Cerebellar nuclear complex (tissue), 1 donor: ENCODE results near the gene RGS9.

Experiments used
- DNase-seq, 2 experiments: peaks; one replicate each; lab custom pipeline; 2025; lab: John Stamatoyannopoulos, UW

Gene RGS9

GRCh38 chr17:65219124-65219523, 82.0 kb downstream of the RGS9 start:
- no peak for DNase-seq

- no peak for DNase-seq
Observed at GRCh38 chr17:65219707-65220106, 82.5 kb downstream of the RGS9 start.

GRCh38 chr17:65220732-65221131, 83.6 kb downstream of the RGS9 start:
- DNase-seq: no peak

DNA sequence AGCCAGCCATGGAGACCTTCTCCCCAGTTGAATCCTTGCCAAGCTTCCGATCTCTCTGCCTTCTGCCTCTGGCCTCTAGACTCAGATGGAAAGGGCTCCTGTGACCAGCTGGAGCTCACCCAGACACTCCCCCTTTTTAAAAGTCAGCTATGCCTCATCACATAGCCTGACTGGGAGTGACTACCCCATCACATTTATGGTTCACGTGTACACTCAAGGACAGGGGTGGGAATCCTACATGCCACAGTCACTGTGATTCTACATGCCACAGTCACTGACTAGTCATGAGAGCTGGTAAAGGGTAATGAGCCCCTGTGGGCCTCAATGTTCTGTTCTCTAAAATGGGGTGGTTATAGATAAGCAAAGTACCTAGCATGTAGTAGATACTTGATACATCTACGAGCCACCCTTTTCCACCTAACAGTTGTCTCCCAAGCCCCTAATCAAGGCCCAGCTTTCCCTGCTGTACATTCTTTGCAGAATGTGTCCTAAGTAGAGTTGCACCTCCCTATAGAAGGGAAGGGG, 85.1 kb downstream of the RGS9 start:
- no peak for DNase-seq

DNA sequence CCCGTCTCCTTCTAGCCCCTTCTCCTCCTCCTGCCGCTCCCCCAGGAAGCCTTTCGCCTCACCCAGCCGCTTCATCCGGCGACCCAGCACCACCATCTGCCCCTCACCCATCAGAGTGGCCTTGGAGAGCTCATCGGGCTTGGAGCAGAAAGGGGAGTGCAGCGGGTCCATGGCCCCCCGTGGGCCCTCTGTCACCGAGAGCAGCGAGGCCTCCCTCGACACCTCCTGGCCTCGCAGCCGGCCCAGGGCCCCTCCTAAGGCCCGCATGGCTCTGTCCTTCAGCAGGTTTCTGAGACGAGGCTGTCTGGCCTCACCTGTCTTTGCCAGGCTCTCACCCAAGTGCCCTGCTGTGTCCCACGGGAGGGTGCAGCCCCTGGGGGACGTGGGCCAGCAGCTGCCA, 87.9 kb downstream of the RGS9 start:
- DNase-seq: no peak

DNA sequence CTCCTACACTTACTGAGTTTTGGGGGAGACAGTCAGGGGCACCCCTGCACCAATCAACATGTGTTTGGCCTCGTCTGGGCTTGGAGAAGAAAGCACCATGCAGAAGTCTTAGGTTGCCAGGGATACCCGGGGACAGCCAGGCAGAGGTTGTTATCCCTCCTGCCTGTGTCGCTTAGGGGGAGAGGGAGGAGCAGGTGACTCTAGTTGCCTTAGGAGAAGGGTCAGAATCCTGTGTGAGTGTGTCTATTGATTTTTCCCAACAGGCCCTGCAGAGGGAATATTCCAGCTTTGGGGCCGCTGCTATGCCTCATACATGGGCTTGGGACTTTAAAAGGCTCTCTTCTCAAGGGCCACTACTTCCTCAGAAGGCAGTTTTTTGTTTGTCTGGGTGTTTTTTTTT, 89.1 kb downstream of the RGS9 start:
- DNase-seq: no peak

- DNase-seq: no peak
Observed at GRCh38 chr17:65227637-65228036, 90.5 kb downstream of the RGS9 start.

GRCh38 chr17:65228287-65228686, 91.1 kb downstream of the RGS9 start:
- DNase-seq: no peak

GRCh38 chr17:65228734-65229620, 91.8 kb downstream of the RGS9 start:
- no peak for DNase-seq

GRCh38 chr17:65229621-65229995, 92.4 kb downstream of the RGS9 start:
- no peak for DNase-seq

DNA sequence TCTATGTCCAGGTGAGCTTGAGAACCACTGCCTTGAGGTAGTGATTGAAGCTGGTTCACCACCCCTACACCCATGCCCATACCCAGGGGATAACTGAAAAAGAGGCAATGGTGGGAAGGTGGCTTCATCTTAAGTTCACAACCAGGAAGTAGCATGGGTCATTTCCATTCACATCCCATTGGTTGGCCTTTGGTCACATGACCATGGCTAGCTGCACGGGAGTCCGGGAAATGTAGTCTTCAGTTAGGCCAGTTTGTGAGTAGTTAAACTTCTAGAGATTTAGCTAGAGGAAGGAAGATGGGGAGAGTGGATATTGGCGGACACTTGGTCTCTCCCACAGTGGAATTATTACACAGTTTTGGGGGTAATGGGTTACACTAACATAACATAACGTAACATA, 92.9 kb downstream of the RGS9 start:
- DNase-seq: no peak

DNA sequence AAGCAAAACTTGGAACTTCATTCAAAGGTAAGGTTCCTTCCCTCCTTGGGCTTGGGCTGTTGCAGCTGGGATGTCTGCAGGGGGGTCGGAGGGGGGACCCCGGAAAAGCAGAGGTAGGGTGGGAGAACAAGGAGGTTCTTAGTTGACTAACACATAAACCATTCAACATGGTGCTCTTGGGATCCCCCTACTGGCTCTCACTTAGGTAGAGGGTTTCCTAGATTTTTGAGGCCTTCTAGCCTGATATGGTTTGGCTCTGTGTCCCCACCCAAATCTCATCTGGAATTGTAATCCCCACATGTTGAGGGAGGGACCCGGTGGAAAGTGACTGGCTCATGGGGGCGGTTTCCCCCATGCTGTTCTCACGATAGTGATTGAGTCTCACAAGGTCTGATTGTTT, 93.9 kb downstream of the RGS9 start:
- no peak for DNase-seq

DNA sequence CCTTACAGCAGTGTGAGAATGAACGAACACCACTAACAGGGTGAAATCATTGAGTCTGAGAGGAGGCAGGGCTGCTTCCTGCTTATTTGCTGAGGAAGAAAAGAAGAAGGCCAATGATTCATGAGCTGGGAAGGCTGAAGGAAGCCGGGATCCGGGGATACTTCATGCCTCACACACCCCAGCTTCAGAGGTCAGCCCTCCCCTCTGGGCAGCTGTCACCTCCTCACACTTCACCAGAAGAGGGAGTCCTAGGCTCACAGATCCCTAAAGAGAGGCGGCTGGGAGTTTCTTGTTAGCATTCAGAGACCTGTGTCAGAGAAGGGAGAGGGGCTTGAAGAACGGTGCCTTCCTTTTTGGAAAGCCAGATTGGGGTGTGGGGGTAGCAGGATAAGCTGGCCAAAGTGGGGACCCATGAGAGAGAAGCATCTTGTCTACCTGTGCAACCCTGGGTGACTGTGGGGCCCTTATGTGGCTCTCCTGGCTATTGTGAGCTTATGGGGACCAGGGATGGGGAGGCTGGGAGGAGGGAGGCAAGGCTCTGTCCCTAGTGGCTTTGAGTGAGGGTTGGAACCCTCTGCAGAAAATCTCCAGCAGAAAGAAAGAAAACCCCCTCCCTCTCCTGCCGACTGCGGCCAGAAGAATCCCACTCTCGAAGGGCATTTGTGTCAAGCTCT, 94.6 kb downstream of the RGS9 start:
- DNase-seq: no peak

DNA sequence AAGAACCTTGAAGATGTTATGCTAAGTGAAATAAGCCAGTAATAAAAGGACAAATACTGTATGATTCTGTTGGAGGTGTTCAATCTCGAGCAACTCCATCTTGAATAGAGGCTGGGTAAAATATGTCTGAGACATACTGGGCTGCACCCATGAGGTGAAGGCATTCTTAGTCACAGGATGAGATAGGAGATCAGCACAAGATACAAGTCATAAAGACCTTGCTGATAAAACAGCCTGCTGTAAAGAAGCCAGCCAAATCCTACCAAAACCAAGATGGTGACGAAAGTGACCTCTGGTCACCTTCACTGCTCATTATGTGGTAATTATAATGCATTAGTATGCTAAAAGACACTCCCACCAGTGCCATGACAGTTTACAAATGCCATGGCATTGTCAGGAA, 98.1 kb downstream of the RGS9 start:
- no peak for DNase-seq

GRCh38 chr17:65236321-65236720, 99.2 kb downstream of the RGS9 start:
- no peak for DNase-seq

DNA sequence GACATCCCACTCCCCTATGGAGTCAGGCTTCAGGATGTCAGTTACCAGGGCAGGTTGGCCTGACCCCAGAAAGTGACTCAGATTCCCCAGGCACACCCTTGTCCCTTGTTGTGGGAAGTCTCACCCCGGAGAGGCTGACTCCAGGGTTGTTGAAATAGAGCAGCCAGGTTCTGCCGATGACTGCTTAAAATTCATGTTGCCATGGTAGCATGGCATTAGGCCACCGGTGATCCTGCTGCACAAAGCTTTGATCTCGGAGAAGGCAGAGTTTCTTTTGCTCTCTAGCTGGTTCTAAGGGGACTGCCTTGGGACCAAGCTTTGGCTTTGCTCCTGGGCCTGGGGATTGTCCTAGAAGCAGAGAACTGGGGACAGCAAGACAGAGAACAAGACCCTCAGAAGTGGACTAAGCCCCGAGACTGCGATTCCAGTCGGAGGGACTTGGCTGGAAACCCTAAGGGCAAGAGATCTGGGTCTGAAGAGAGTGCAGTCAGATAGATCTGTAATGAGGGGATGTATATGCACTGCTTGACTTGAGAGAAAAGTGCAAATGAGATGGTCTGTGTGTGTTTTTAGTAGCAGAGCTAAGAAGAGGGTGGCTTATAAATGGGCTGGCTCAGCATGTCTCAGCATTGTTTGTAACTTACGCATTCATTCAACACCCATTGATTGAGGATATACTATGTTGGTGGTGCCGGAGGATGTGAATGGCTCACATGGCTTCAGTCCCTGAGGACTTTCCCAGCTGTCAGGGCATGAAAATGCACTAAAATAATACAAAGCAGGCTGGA, 106.9 kb downstream of the RGS9 start:
- no peak for DNase-seq

DNA sequence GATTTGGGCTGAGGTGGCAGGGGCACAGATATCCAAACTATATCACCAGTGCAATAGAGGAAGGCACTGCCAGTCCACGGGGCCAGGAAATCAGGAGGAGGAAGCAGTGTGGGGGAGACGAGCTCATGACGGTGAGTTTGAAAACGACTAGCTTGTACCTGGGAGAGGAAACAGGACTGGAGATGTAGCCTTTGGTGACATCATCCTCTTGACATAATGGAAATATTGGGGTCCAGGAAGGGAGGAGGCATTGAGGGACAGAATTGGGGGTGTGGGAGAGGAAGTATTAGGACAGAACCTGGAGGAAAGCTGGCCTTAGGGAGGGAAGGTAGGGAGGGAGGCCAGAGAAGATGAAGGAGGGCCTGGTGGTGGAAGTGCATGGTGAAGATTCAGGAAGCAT, 109.1 kb downstream of the RGS9 start:
- no peak for DNase-seq

- no peak for DNase-seq
Observed at GRCh38 chr17:65249774-65250173, 112.6 kb downstream of the RGS9 start.

GRCh38 chr17:65254166-65254565, 117.0 kb downstream of the RGS9 start:
- DNase-seq: no peak

GRCh38 chr17:65259281-65259680, 122.1 kb downstream of the RGS9 start:
- DNase-seq: no peak

DNA sequence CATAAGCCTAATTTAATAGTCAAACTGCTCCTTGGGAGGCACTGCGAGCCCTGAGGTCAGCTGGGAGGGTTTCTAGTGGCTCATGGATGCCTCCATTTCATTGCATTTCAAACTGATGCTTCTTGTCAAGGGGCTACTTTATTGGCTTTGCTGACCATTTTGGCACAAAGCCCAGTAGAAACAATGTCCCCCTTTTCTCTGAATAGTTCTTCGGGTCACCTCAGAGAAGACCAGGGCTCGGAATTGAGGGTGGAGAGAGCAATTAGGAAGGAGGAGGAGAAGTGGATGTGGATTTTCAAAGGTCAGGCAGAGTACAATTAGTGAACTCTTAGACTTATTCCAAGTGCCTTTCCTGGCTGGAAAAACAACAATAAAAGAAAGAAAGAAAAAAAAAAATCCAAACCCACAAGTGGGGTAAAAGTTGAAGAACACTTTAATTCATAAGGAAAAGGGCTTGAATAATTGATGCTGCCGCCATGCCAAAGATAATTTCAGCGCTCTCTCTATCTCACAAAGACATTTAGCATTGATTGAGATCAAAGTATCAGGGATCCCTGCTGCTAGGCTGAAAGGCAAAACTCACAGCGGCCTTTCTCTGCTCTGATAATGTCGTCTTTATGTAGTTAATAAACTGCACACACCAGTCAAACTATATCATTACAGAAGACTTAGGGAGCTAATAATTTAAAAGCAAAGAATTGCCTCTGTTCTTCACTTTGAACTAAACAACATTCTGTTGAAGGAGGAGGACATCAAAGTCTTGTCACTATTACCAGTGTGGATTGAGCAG, 122.7 kb downstream of the RGS9 start:
- DNase-seq: no peak

- DNase-seq: no peak
Observed at GRCh38 chr17:65260626-65261025, 123.5 kb downstream of the RGS9 start.
